GM12891 (cell line): ENCODE measurements around the gene FARP1.

ENCODE experiments used
- POLR2A ChIP-seq: IDR thresholded peaks from 2 replicates; pipeline ENCODE4 v1.6.1; 2011; ENCODE audit warnings: low read depth, low read length, control low read depth
- TAF1 ChIP-seq: IDR thresholded peaks from 2 replicates; pipeline ENCODE4 v1.6.1; 2011; ENCODE audit warnings: low read depth, low read length, control low read depth

DNA sequence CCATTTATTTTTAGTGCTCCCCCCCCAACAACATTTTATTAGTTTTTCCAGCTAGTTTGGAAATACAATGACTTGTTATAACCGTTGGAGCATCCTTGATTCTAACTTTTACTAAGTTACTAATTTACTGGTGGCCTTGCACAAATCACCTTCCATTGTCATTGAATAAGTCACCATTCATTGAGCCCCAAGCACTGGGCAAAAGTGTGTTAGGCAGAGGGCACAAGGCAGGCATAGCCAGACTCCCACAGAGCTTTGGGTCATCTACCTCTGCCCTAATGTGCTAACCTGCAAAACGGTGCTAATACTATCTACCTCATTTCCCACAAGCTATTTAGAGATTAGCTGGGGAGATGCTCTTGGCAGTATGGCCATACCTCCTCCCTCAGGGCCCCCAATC is 120.9 kb downstream of the FARP1 start:
- TF ChIP-seq POLR2A (no peak), TAF1 (no peak)
